ENCODE data around the gene MEGF6.

Gene MEGF6

GRCh38 chr1:3483380-3483779 is 127.9 kb downstream of the MEGF6 start:
- DNase-seq (ENCODE audit: low spot score), result no peak

- no peak for DNase-seq (ENCODE audit: low spot score)
These were observed 128.9 kb downstream of the MEGF6 start for GRCh38 chr1:3482378-3482849.

DNA sequence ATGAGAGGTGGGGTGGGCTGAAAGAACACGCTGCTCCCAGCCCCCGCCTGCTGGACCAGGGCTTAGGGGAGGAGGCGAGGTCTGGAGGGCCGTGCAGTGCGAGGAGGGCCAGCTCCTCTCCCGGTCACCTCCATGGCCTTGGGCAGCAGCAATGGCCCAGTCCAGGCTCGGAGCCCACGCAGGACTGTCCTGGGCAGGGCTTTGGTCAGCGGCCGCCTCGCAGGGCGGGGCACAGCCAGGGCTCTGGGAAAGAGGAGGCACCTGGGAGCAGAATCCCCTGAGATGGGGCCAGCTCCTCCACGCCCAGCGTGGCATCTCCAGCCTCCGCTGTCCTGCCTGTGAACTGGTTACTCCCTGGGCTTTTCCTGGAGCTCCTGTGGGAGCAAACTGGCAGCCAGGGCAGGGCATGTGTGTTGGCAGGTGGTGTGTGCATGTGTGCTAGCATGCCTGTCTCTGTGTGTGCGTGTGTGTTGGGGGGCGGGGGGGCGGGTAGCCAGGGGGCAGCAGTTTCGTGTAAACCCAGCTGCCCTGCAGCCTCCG is 129.4 kb downstream of the MEGF6 start:
- no peak for DNase-seq (ENCODE audit: low spot score)

GRCh38 chr1:3481046-3481445 is 130.3 kb downstream of the MEGF6 start:
- no peak for DNase-seq (ENCODE audit: low spot score)

- DNase-seq (ENCODE audit: low spot score), result no peak
These were observed 131.0 kb downstream of the MEGF6 start for GRCh38 chr1:3480369-3480719.

DNA sequence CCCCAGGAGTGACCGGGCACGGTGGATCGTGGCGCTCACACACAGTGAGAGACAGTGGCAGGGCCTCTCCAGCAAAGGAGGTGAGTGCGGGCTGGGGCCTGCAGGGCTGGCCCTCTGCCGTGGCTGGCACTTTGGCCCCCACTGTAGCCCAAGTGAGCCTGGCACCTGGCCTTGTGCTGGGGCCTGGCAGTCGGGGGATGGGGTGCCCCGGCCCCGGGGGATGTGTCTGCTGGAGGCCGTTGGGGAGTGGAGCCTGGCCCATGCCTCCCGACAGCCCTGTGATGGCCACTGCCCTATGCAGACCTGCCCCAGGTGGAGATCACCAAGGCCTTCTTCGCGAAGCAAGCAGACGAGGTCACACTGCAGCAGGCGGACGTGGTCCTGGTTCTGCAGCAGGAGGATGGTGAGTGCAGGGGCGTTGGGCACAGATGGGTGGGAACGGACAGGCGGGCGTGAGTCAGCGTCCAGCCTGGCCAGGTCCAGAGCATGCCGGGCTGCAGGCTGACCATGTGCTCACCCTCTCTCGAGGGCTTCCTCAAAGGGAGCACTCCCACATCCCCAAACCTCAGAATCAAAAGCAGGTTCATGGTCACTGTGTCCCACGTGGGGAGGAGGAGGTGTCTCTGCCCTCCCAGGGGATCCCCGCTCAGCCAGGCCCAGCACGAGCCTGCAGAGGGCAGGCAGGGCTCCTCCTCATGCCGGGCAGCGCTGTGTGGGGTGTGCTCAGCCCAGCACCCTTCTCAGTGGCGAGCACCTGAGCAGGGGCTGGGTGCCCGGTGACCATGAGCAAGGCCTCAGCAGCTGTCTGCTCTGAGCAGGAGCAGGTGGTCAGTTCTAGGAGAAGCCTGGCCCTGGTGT is 131.6 kb downstream of the MEGF6 start:
- no peak for DNase-seq (ENCODE audit: low spot score)

DNA sequence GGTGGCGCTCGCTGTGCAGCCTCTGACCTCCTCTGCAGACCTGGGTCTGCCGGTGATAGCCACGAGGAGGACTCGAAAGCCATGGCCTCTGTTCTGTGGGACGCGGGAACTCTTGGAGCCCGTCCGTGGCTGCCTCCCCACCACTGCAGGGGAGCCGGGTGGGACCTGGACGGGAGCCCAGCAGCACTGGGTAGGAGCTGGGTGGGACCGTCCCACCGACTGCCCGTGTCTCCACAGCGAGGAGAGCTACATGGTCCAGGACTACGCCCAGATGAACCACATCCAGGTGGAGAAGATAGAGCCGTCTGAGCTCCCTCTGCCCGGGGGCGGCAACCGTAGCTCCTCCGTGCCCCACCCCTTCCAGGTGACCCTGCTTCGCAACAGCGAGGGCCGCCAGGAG is 133.1 kb downstream of the MEGF6 start:
- no peak for DNase-seq (ENCODE audit: low spot score)

DNA sequence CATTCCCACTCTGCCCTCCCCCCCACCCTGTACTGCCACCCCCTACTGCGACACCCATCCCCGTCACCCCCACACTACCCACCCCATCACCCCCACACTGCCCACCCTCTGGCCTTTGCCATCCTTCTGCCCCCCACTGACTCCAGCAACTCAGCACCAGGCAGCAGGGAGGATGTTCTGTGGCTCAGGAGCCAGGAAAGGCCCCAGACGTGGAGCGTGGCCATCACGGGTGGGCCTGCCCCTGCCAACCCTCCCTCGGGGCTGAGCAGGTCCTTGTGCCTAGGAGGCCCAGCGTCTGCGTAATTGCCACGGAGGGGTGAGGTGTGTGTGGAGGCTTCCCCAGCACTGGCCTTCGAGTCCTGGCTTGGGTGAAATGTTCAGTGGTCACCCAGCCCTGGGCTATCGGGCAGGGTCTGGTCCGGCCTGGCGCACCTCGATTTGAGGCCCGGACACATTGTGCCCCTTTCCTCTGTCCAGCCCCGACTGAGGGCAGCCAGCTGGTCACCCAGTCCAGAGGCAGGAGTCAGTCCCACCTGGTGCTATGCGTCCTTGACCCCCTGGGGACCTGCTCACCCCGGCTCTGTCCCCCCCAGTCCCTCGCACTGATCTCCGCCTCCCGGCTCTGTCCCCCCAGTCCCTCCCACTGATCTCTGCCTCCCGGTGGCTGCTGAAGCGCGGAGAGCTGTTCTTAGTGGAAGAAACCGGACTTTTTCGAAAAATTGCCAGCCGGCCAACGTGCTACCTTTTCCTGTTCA is 133.9 kb downstream of the MEGF6 start:
- no peak for DNase-seq (ENCODE audit: low spot score)

DNA sequence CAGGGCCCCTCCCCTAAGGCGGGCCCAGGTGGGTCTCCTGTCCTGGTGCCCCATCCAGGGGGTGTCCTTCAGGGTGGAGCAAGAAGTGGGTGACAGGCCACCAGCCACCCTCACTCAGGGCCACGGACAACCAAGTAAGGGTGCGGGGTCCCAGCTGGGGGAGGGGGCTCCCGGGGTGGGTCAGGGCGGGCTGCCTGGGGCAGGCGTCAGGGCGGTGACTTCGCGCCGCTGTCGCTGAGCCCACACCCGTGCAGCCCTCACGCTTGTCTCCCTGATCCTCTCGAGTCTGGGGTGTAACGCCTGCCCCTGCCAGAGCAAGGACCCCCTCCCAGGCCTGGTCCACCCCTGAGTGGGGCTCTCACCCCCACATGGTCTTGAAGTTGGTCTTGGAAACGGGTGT is 134.6 kb downstream of the MEGF6 start:
- no peak for DNase-seq (ENCODE audit: low spot score)

DNA sequence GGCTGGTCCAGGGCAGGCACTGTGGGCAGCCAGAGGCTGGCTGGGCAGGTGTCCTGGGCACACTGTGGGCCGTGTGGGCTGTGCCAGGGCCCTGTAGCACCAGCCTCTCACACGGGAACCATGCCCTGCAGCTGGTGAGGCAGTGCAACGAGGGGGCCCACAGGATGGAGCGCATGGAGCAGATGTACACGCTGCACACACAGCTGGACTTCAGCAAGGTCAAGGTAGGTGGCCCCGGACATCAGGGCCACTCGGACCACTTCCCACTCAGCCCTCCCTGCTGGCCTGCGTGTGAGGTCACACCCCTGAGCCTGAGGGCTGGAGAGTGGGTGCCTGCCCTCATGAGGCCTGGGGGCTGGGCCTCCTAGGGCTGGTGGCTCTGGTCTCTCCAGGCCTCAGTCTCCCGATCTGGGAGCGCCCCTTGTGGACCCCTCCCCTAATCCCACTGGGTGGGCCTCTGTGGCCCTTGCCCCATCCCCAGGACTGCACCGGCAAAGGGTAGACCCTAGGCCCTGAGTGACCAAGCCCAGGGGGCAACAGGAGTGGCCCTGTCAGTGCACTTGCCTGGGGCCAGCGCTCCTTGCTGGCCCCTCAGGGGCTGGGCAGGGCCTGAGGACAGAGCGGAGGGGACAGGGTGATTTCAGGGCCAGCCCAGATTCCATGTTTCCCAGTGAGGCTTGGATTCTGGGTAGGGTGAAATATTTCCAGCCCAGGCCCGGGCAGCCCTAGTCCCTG is 135.3 kb downstream of the MEGF6 start:
- no peak for DNase-seq (ENCODE audit: low spot score)

DNA sequence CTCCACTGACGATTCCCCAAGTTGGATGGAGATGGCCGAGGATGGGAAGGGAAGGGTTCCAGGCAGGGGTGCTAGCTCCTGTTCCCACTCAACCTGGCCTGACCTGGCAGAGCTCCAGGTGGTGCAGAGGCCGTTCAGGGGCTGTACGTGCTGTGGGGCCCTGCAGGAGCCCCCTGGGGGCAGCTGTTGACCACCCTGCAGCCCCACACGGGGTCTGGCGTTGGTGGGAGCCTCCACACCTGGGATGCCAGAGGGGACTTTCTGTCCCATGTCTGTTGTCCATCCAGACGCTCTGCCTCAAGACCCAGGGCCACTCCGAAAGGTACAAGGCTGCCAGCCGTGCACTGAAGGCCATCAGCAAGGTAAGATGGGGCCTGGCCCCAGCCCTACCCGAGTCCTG is 136.9 kb downstream of the MEGF6 start:
- no peak for DNase-seq (ENCODE audit: low spot score)

DNA sequence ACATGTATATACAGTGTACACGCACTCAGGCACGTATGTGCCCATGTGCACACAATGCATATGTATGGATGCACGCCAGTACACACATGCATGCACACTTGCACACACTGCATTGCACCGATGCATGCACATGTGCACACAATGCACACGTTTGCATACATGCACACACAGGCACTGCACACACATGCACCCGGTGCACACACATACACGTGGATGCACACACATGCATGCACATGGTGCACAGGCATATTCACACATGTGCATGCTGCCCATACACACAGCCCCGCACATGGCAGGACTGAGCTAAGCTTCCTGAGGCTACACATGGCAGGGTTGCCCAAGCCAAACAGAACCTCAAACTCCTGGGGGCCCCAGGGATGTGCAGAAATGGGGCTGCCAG is 137.3 kb downstream of the MEGF6 start:
- DNase-seq (ENCODE audit: low spot score), result no peak

- no peak for DNase-seq (ENCODE audit: low spot score)
These were observed 137.9 kb downstream of the MEGF6 start for GRCh38 chr1:3473381-3473844.

DNA sequence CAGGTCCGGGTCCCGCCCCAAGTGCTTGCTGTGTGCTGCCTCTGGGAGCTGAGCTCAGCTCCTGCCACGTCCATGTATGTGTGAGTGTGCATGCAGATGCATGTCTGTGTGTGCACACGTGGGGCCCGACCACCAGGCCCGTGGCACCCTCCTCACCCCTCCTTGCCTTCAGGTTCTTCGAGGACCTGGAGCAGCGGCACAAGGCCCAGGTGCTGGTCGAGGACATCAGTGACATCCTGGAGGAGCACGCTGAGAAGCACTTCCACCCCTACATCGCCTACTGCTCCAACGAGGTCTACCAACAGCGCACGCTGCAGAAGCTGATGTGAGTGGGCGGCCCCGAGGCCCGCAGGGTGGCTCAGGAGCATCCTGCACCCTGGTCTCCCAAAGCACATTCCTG is 138.4 kb downstream of the MEGF6 start:
- DNase-seq (ENCODE audit: low spot score), result no peak

DNA sequence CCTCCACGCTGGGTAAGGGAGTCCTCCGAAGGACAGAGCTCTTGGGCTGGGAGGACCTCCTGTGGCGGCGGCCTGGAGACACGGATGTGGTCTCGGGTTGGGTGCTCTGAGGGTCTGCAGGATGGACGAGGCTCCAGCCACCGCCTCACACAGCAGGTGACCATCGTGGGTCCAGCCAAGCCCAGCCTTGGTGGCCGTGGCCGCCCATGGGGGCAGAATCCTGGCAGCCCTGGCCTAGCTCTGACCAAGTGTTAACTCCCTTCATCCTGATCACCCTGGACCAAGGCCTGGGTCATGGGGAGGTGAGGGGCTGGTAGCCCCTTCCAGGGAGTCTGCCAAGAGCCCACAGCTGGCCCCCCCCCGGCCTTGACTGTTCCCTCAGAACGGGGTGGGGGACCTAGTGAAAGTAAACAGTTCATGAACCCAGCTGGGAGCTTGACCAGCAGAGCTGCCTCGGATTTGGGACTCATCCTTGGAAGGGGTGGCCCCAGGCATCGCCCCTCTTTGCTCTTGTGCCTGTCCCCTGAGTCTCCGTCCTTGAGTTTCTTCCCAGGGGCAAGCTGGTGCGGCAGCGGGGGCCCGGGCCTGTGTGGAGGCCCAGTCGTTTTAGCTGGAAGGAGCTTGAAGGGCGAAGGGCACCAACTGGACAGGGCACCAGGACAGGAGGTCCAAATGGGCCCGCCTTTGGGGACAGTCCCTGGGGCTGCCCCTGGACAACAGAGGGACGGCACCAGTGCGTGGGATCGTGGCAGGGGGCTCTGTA is 139.0 kb downstream of the MEGF6 start:
- no peak for DNase-seq (ENCODE audit: low spot score)

DNA sequence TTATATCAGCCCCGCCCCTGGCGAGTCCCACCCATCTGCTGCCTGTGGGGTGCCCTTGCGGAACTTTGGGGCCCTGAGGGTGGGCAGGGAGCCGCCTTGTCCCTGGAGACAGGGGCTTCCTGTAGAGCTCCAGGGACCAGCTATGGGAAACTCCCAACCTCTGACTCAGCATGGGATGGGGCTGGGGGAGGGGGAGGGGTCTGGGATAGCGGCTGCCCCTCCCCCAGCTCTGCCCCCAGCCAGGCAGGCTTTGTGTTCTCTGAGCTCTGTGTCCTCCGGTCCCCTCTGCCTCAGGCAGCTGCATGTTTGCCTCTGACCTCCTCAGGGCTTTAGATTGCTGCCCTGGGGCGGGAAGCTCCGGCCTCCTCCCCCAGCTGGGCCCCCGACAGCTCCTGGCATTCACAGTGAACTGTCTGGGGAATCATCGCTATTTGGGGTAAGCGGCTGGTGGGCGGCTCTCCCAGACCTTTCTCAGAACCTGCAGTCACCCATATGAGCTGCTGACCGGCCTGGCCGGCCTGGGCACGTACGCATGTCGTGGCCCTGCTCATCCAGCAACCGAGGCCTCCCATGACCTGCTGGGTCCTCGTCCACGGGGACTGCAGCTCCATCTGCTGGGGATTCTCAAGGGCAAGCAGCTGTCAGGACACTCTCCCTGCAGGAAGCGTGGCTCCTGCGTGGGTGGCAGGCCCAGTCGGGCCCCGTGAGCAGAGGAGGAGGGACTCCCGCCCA is 139.8 kb downstream of the MEGF6 start:
- no peak for DNase-seq (ENCODE audit: low spot score)

DNA sequence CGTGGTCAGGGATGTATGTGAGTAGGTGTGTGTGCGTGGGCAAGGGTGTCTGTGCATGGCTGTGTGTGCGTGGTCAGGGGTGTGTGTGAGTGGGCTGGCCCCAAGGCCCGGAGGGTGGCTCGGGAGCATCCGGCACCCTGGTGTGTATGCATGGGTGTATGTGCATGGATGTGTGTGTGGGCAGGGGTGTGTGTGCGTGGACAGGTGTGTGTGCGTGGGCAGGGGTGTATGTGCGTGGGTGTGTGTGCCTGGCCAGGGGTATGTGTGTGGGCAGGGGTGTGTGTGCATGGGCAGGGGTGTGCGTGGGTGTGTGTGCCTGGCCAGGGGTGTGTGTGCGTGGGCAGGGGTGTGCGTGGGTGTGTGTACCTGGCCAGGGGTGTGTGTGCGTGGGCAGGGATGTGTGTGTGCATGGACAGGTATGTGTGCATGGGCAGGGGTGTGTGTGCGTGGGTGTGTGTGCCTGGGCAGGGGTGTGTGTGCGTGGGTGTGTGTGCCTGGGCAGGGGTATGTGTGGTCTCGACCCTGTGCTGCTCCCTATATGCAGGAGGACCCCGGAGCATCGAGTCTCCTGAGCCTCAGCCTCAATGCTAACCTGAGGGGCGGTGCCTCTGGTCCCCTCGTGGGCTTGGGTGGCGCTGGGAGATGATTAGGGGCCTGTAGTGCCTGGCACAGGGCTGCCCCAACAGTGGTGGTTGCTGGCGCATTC is 140.5 kb downstream of the MEGF6 start:
- DNase-seq (ENCODE audit: low spot score), result no peak

DNA sequence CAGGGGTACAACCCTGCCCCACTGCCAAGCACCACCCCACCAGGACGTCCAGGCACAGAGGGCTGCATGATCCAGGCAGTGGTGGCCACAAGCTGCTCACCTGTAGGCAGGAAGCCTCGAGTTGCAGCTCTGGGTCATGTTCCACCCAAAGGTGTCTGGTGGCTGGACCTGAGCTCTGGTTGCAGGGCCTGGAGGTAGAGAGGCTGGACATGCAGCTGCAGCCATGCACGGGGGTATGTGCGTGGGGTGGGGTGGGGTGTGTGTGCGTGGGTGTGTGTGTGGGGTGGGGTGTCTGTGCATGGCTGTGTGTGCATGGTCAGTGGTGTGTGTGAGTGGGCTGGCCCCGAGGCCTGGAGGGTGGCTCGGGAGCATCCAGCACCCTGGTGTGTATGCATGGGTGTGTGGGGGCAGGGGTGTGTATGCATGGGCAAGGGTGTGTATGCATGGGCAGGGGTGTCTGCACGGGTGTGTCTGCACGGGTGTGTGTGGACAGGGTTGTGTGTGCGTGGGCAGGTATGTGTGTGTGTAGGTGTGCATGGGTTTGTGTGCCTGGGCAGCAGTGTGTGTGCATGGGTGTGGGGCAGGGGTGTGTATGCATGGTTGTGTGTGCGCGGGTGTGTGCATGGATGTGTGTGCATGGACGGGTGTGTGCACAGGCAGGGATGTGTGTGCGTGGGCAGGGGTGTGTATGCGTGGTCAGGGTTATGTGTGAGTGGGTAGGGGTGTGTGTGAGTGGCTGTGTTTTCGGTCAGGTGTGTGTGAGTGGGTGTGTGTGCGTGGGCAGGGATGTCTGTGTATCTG is 141.3 kb downstream of the MEGF6 start:
- no peak for DNase-seq (ENCODE audit: low spot score)

- DNase-seq (ENCODE audit: low spot score), result no peak
These were observed 142.0 kb downstream of the MEGF6 start for GRCh38 chr1:3469104-3469848.

Data from CD4-positive, alpha-beta T cell treated with Interleukin-6 at 100 ng/mL for 8 hours (primary cell).